Gastroesophageal sphincter (tissue), 3 donors: ENCODE measurements around the gene EIF2D.

Experiments
- CTCF ChIP-seq, 4 experiments: fragments of 200-600 bp in 2 of 4; fragments of 450-650 bp in 2 of 4; sonication (generic) in 1 of 4; IDR thresholded peaks; one replicate each; pipeline ENCODE4 v1.5.1; 2017 to 2019; ENCODE audit warnings: antibody characterized with exemption in 4 of 4, mild to moderate bottlenecking in 2 of 4, moderate library complexity in 2 of 4
- POLR2A ChIP-seq, 2 donors: fragments of 450-650 bp; IDR thresholded peaks; one replicate each; pipeline ENCODE4 v1.6.1; 2017; ENCODE audit warnings: antibody characterized with exemption in 2 of 2, mild to moderate bottlenecking in 2 of 2, moderate library complexity in 1 of 2
- POLR2AphosphoS5 ChIP-seq: sonication (generic); formaldehyde crosslinking; IDR thresholded peaks from one replicate; pipeline ENCODE4 v1.6.1; 2017; ENCODE audit warnings: antibody characterized with exemption

- no peak for TF ChIP-seq POLR2A (IDR thresholded peaks at IDR 0.05)
- TF ChIP-seq POLR2AphosphoS5, result no peak
- no peak for TF ChIP-seq CTCF (IDR thresholded peaks at IDR 0.05)
Measured at GRCh38 chr1:206579747-206580437, 32.4 kb downstream of the EIF2D start.
